Panc1 (cell line): ENCODE results near the gene TBC1D12.

Experiments
- POLR2AphosphoS5 ChIP-seq: IDR thresholded peaks from 2 replicates; pipeline ENCODE4 v1.6.1; 2012; ENCODE audit warnings: mild to moderate bottlenecking, low read depth, low read length, moderate library complexity
- REST ChIP-seq, 2 experiments: IDR thresholded peaks; 2 replicates each; pipeline ENCODE4 v1.6.1; 2011 to 2012; ENCODE audit warnings: low read depth in 2 of 2, control low read depth in 1 of 2, low read length in 1 of 2, mild to moderate bottlenecking in 1 of 2, moderate library complexity in 1 of 2; ENCODE audit not compliant: insufficient read depth in 1 of 2
- SIN3A ChIP-seq: IDR thresholded peaks from 2 replicates; pipeline ENCODE4 v1.6.1; 2012; ENCODE audit warnings: low read depth, mild to moderate bottlenecking, low read length, moderate library complexity, borderline replicate concordance; ENCODE audit not compliant: insufficient read depth
- TCF7L2 ChIP-seq: IDR thresholded peaks from 2 replicates; pipeline ENCODE4 v1.6.1; 2011; ENCODE audit warnings: mild to moderate bottlenecking, low read depth, low read length, inconsistent platforms
- TF ChIP-seq, protein P1 (sequence below): fragments of 450-650 bp; IDR thresholded peaks from 2 replicates; pipeline ENCODE4 v1.5.1; 2017; ENCODE audit warnings: mild to moderate bottlenecking

GRCh38 chr10:94411304-94411703 is 9.0 kb downstream of the TBC1D12 start:
- no peak for TF ChIP-seq SIN3A
- TF ChIP-seq, protein P1, sequence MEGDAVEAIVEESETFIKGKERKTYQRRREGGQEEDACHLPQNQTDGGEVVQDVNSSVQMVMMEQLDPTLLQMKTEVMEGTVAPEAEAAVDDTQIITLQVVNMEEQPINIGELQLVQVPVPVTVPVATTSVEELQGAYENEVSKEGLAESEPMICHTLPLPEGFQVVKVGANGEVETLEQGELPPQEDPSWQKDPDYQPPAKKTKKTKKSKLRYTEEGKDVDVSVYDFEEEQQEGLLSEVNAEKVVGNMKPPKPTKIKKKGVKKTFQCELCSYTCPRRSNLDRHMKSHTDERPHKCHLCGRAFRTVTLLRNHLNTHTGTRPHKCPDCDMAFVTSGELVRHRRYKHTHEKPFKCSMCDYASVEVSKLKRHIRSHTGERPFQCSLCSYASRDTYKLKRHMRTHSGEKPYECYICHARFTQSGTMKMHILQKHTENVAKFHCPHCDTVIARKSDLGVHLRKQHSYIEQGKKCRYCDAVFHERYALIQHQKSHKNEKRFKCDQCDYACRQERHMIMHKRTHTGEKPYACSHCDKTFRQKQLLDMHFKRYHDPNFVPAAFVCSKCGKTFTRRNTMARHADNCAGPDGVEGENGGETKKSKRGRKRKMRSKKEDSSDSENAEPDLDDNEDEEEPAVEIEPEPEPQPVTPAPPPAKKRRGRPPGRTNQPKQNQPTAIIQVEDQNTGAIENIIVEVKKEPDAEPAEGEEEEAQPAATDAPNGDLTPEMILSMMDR = no peak
- TF ChIP-seq POLR2AphosphoS5 = no peak
- TF ChIP-seq REST (IDR thresholded peaks at IDR 0.05; ENCODE audit: insufficient read depth in 1 of 2, low read depth in 2 of 2, low read length in 1 of 2) = no peak
- TF ChIP-seq TCF7L2 = no peak
